Smooth muscle cell (in vitro differentiated cells): Measurements from ENCODE around the gene GALNT14. TPM values are rescaled to one million over a fixed set of nuclear protein-coding genes. Genes with fewer than 3 reads are reported as not detected.

ENCODE experiments used
- DNase-seq: peaks from one replicate; lab custom pipeline; 2025; ENCODE audit not compliant: unreplicated experiment; lab: John Stamatoyannopoulos, UW
- H2AFZ ChIP-seq: fragments of 200-600 bp; sonication (generic); 2 replicates; pipeline ENCODE4 v1.6.0; 2016; ENCODE audit warnings: antibody characterized with exemption, low read depth, mild to moderate bottlenecking
- H3F3A ChIP-seq: fragments of 200-600 bp; sonication (generic); 2 replicates; pipeline ENCODE4 v1.6.0; 2017; ENCODE audit warnings: antibody characterized with exemption, low read depth
- H3K27ac ChIP-seq: fragments of 200-600 bp; sonication (generic); 2 replicates; pipeline ENCODE4 v1.5.1; 2016; ENCODE audit warnings: low read depth, mild to moderate bottlenecking
- H3K27me3 ChIP-seq: fragments of 200-600 bp; sonication (generic); 2 replicates; pipeline ENCODE4 v1.6.1; 2016; ENCODE audit warnings: low read depth, mild to moderate bottlenecking
- H3K36me3 ChIP-seq: fragments of 200-600 bp; sonication (generic); 2 replicates; pipeline ENCODE4 v1.5.1; 2016; ENCODE audit warnings: low read depth
- H3K4me1 ChIP-seq: fragments of 200-600 bp; sonication (generic); 2 replicates; pipeline ENCODE4 v1.5.1; 2016; ENCODE audit warnings: low read depth
- H3K4me2 ChIP-seq: fragments of 200-600 bp; sonication (generic); 2 replicates; pipeline ENCODE4 v1.6.0; 2016; ENCODE audit warnings: mild to moderate bottlenecking
- H3K4me3 ChIP-seq: fragments of 200-600 bp; sonication (generic); 2 replicates; pipeline ENCODE4 v1.5.1; 2016; ENCODE audit warnings: mild to moderate bottlenecking
- H3K79me2 ChIP-seq: fragments of 200-600 bp; sonication (generic); 2 replicates; pipeline ENCODE4 v1.6.0; 2016; ENCODE audit warnings: low read depth, mild to moderate bottlenecking
- H3K9ac ChIP-seq: fragments of 200-600 bp; sonication (generic); 2 replicates; pipeline ENCODE4 v1.6.0; 2016; ENCODE audit warnings: low read depth
- H3K9me3 ChIP-seq: fragments of 200-600 bp; sonication (generic); replicated peaks from 2 replicates; pipeline ENCODE4 v1.5.1; 2016; ENCODE audit warnings: low read depth
- H4K20me1 ChIP-seq: fragments of 200-600 bp; sonication (generic); 2 replicates; pipeline ENCODE4 v1.6.0; 2016; ENCODE audit warnings: low read depth
- CTCF ChIP-seq: fragments of 200-600 bp; sonication (generic); IDR thresholded peaks from 2 replicates; pipeline ENCODE4 v1.5.1; 2017; ENCODE audit warnings: borderline replicate concordance, mild to moderate bottlenecking, antibody characterized with exemption; ENCODE audit not compliant: insufficient read depth, poor library complexity, severe bottlenecking
- WGBS: methylation state at CpG from one replicate; pipeline ENCODE4 v1.1.7; 2016; ENCODE audit warnings: low lambda C conversion rate; 5-methylcytosine and 5-hydroxymethylcytosine counted together
- polyA plus RNA-seq: library from polyadenylated mRNA; unstranded; fragments of >200 nt; fragmentation: Nextera tagmentation; extraction: Ambion mirVana; gene quantifications from 2 replicates; pipeline ENCODE4 v1.2.1, GENCODE V29; 2016
- total RNA-seq: library from RNA; depleted of rRNA; stranded (reverse); fragments of >200 nt; gene quantifications from 2 replicates; pipeline ENCODE4 v1.2.3, GENCODE V29; 2014

Gene GALNT14
- total and polyA plus RNA-seq, 2 experiments from 2014 or later: 0.63 to 1.0 TPM

- Histone ChIP-seq H3K27ac (no peak overlapping the region), H3K9me3 (no peaks in the 10 kb centered on the region), H3K36me3 (no peaks in the 10 kb centered on the region), H3K9ac (no peak overlapping the region), H3K4me3 (no peak overlapping the region), H4K20me1 (no peaks in the 10 kb centered on the region), H3F3A (no peaks in the 10 kb centered on the region), H3K4me2 (no peak overlapping the region), H3K27me3 (no peaks in the 10 kb centered on the region), H3K79me2 (no peaks in the 10 kb centered on the region), H2AFZ (no peak overlapping the region), H3K4me1 (no peaks in the 10 kb centered on the region)
- TF ChIP-seq CTCF: no peak
- 91% methylated on average over 1 of the region's 1 CpG for WGBS
- no peak for DNase-seq
Measured at GRCh38 chr2:30974092-30974491, 164.1 kb downstream of the GALNT14 start.

- Histone ChIP-seq H2AFZ (no peak overlapping the region), H3K4me1 (no peaks in the 10 kb centered on the region), H3F3A (no peaks in the 10 kb centered on the region), H3K9ac (no peak overlapping the region), H3K27me3 (peaks cover 4% of the 10 kb centered on the region), H3K4me2 (no peak overlapping the region), H3K9me3 (no peaks in the 10 kb centered on the region), H3K79me2 (no peaks in the 10 kb centered on the region), H4K20me1 (no peaks in the 10 kb centered on the region), H3K27ac (no peak overlapping the region), H3K4me3 (no peak overlapping the region), H3K36me3 (no peaks in the 10 kb centered on the region)
- no peak for DNase-seq
- no peak for TF ChIP-seq CTCF
- WGBS: 89% methylated on average over 19 of the region's 19 CpGs
Measured at GRCh38 chr2:30971231-30972025, 166.8 kb downstream of the GALNT14 start.

DNA sequence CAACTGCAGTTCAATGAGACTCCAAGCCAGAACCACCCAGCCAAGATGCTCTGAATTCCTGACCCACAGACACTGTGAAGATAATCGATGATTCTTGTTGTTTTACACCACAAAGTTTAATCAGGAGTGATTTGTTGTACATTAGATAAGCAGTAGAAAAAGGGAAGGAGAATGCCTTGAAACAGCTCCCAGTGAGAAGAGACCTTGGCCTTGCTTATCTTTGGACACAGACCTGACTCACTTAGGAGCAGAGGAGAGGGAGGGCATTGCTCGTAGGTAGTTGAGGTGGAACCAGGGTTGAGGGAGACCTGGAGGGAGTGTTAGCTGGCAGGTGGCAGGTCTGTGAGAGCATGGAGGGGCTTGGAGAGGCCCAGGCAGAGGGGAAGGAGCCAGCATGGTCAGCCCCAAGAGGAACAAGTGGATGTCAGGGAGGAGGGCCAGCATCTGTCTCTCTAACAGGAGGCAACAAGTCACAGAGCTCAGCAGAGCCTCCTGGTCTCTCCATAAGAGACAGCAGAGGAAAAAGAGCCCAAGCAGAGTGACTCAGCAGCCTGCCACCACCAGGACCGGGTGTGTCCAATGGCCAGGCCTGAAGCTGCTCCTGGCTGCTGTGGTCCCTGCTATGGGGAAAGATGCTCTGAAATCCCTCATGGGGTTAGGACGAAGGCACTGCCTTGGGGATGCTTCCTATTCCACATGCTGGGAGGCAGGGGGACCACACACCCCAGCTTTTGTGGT is 169.4 kb downstream of the GALNT14 start:
- Histone ChIP-seq H3K27me3 (peaks cover 4% of the 10 kb centered on the region), H3F3A (no peaks in the 10 kb centered on the region), H3K79me2 (no peaks in the 10 kb centered on the region), H3K9ac (no peak overlapping the region), H3K4me2 (no peak overlapping the region), H3K4me3 (no peak overlapping the region), H3K36me3 (no peaks in the 10 kb centered on the region), H2AFZ (no peak overlapping the region), H3K9me3 (no peaks in the 10 kb centered on the region), H3K27ac (no peak overlapping the region), H3K4me1 (no peaks in the 10 kb centered on the region), H4K20me1 (no peaks in the 10 kb centered on the region)
- no peak for TF ChIP-seq CTCF
- DNase-seq: no peak
- 78% methylated on average over 4 of the region's 4 CpGs for WGBS
